ENCODE results near the gene CBLC. TPM values are rescaled to one million over a fixed set of nuclear protein-coding genes. Genes with fewer than 3 reads are reported as not detected.

CBLC gene
- polyA plus RNA-seq, 1 donor from 2014 or later = not detected

DNA sequence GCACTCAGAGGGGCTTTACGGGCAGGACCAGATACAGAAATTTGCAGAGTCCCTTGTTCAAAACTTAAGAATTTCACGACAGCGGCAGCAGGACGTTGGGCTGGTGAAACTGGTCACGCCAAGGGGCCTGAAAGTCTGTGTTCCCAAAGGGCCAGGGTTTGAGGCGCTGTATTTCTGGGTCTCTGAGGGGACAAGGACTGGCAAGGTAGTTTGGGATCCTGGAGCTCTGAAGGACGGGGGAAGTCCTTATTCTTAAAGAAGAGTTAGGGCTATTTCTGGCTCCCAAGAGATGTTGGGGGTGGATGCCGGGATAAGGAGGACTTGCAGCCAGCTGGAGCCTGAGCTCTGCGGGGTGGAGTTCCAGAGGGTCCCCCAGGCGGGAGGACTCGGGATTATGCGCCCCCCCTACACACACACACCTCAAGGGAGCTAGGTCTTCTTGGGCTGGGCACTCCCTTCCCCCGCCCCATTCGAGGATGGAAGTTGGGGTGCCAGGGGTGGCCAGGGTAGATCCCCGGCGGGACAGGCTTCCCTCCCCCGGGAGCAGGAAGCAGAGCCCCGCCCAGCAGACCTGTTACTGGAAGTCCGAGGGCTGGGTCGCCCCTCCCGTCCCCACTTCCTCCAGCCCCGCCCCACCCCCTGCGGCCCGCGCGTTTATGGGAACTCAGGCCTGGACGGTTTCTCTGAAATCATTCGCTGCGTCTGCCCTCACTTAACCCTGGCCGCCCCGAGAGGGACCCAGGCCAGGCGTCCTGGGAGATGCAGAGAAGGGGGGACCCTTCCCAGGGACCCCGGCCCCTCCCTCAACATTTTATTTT is 23.5 kb upstream of the CBLC start:
- Histone ChIP-seq H3K4me2 (ENCODE audit: low read length) (no peak overlapping the region), H3K4me3 (ENCODE audit: low read length) (no peak overlapping the region), H3K9me2 (ENCODE audit: insufficient read depth, low read length) (no peaks in the 10 kb centered on the region), H4K20me1 (ENCODE audit: insufficient read depth) (no peaks in the 10 kb centered on the region), H3F3A (ENCODE audit: insufficient read depth, low read length, poor library complexity, severe bottlenecking) (no peaks in the 10 kb centered on the region), H2AFZ (ENCODE audit: low read depth, low read length) (no peak overlapping the region), H3K36me3 (ENCODE audit: insufficient read depth, low read length) (no peaks in the 10 kb centered on the region), H3K27ac (ENCODE audit: low read length) (no peak overlapping the region), H3K9me3 (ENCODE audit: low read length) (no peaks in the 10 kb centered on the region), H3K79me2 (replicated peaks; ENCODE audit: insufficient read depth, low read length) (no peaks in the 10 kb centered on the region), H3K9ac (ENCODE audit: low read length) (no peak overlapping the region), H3K27me3 (ENCODE audit: insufficient read depth, low read depth, low read length) (peaks cover 88% of the 10 kb centered on the region)
- TF ChIP-seq TAF1 (IDR thresholded peaks at IDR 0.05; ENCODE audit: low read depth) (no peak), SMC3 (conservative IDR thresholded peaks at IDR 0.05; ENCODE audit: poor library complexity) (no peak), EP300 (conservative IDR thresholded peaks at IDR 0.05; ENCODE audit: poor library complexity, severe bottlenecking) (no peak), EZH2 (IDR thresholded peaks at IDR 0.05; ENCODE audit: borderline replicate concordance, insufficient read depth, low read length, poor library complexity, severe bottlenecking) (no peak), MXI1 (conservative IDR thresholded peaks at IDR 0.05; ENCODE audit: poor library complexity, severe bottlenecking) (no peak), POLR2AphosphoS5 (IDR thresholded peaks at IDR 0.05) (no peak), RAD21 (conservative IDR thresholded peaks at IDR 0.05) (no peak)
- TF ChIP-seq, protein P1, sequence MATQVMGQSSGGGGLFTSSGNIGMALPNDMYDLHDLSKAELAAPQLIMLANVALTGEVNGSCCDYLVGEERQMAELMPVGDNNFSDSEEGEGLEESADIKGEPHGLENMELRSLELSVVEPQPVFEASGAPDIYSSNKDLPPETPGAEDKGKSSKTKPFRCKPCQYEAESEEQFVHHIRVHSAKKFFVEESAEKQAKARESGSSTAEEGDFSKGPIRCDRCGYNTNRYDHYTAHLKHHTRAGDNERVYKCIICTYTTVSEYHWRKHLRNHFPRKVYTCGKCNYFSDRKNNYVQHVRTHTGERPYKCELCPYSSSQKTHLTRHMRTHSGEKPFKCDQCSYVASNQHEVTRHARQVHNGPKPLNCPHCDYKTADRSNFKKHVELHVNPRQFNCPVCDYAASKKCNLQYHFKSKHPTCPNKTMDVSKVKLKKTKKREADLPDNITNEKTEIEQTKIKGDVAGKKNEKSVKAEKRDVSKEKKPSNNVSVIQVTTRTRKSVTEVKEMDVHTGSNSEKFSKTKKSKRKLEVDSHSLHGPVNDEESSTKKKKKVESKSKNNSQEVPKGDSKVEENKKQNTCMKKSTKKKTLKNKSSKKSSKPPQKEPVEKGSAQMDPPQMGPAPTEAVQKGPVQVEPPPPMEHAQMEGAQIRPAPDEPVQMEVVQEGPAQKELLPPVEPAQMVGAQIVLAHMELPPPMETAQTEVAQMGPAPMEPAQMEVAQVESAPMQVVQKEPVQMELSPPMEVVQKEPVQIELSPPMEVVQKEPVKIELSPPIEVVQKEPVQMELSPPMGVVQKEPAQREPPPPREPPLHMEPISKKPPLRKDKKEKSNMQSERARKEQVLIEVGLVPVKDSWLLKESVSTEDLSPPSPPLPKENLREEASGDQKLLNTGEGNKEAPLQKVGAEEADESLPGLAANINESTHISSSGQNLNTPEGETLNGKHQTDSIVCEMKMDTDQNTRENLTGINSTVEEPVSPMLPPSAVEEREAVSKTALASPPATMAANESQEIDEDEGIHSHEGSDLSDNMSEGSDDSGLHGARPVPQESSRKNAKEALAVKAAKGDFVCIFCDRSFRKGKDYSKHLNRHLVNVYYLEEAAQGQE (IDR thresholded peaks at IDR 0.05; ENCODE audit: borderline replicate concordance) = no peak
- TF ChIP-seq, protein P2, sequence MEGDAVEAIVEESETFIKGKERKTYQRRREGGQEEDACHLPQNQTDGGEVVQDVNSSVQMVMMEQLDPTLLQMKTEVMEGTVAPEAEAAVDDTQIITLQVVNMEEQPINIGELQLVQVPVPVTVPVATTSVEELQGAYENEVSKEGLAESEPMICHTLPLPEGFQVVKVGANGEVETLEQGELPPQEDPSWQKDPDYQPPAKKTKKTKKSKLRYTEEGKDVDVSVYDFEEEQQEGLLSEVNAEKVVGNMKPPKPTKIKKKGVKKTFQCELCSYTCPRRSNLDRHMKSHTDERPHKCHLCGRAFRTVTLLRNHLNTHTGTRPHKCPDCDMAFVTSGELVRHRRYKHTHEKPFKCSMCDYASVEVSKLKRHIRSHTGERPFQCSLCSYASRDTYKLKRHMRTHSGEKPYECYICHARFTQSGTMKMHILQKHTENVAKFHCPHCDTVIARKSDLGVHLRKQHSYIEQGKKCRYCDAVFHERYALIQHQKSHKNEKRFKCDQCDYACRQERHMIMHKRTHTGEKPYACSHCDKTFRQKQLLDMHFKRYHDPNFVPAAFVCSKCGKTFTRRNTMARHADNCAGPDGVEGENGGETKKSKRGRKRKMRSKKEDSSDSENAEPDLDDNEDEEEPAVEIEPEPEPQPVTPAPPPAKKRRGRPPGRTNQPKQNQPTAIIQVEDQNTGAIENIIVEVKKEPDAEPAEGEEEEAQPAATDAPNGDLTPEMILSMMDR (IDR thresholded peaks at IDR 0.05; ENCODE audit: poor library complexity, severe bottlenecking) = no peak

DNA sequence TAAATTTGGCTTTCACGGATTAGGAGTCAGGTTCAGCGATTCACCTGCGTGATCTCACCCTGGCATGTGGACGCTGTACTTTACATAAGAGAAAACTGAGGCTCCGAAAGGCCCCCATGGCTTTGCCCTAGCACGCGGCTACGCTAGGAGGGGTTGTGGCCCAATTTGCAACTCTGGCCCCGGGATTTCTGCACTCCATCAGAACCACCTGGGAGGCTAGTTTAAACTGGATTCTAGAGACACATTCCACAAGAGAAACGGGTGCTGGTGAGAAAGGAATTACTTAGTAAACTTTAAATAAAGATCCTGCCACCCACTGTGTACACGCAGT is 23.0 kb upstream of the CBLC start:
- Histone ChIP-seq H3K79me2 (replicated peaks; ENCODE audit: insufficient read depth, low read length) (no peaks in the 10 kb centered on the region), H3K27ac (ENCODE audit: low read length) (no peak overlapping the region), H3K4me3 (ENCODE audit: low read length) (no peak overlapping the region), H3K27me3 (ENCODE audit: insufficient read depth, low read depth, low read length) (peaks cover 82% of the 10 kb centered on the region), H2AFZ (ENCODE audit: low read depth, low read length) (no peak overlapping the region), H3K36me3 (ENCODE audit: insufficient read depth, low read length) (no peaks in the 10 kb centered on the region), H3F3A (ENCODE audit: insufficient read depth, low read length, poor library complexity, severe bottlenecking) (no peaks in the 10 kb centered on the region), H3K9ac (ENCODE audit: low read length) (no peak overlapping the region), H3K9me2 (ENCODE audit: insufficient read depth, low read length) (no peaks in the 10 kb centered on the region), H4K20me1 (ENCODE audit: insufficient read depth) (no peaks in the 10 kb centered on the region), H3K4me2 (ENCODE audit: low read length) (no peak overlapping the region), H3K9me3 (ENCODE audit: low read length) (no peaks in the 10 kb centered on the region)
- TF ChIP-seq RAD21 (conservative IDR thresholded peaks at IDR 0.05) (no peak), TAF1 (IDR thresholded peaks at IDR 0.05; ENCODE audit: low read depth) (no peak), MXI1 (conservative IDR thresholded peaks at IDR 0.05; ENCODE audit: poor library complexity, severe bottlenecking) (no peak), EP300 (conservative IDR thresholded peaks at IDR 0.05; ENCODE audit: poor library complexity, severe bottlenecking) (no peak), POLR2AphosphoS5 (IDR thresholded peaks at IDR 0.05) (no peak), EZH2 (IDR thresholded peaks at IDR 0.05; ENCODE audit: borderline replicate concordance, insufficient read depth, low read length, poor library complexity, severe bottlenecking) (no peak), SMC3 (conservative IDR thresholded peaks at IDR 0.05; ENCODE audit: poor library complexity) (no peak)
- TF ChIP-seq, protein P1 (IDR thresholded peaks at IDR 0.05; ENCODE audit: borderline replicate concordance) = no peak
- TF ChIP-seq, protein P2 (IDR thresholded peaks at IDR 0.05; ENCODE audit: poor library complexity, severe bottlenecking) = no peak

Measured in neural cell (in vitro differentiated cells).